Measurements from ENCODE around the gene THUMPD1. TPM values are rescaled to one million over a fixed set of nuclear protein-coding genes. Genes with fewer than 3 reads are reported as not detected.
"Not testable (repeated sequence)": the region's sequence is repeated elsewhere in the genome, so short reads cannot be mapped to it uniquely, and the experiment has no call there.

Gene THUMPD1
- total RNA-seq, 1 donor from 2014 or later = 17.2 TPM

GRCh38 chr16:20753727-20754126 is 12.1 kb upstream of the THUMPD1 start:
- no peak for ATAC-seq (ENCODE audit: poor library complexity)

GRCh38 chr16:20750558-20750957 is 8.9 kb upstream of the THUMPD1 start:
- ATAC-seq (ENCODE audit: poor library complexity) (no peak), DNase-seq (no peak)
- intact Hi-C loops (cut with DNase I) = no loop called here

More at GRCh38 chr16:20753727-20754126, 12.1 kb upstream of the THUMPD1 start:
- intact Hi-C loops (cut with DNase I) = no loop called here
- DNase-seq = no peak

GRCh38 chr16:20749474-20749873 is 7.9 kb upstream of the THUMPD1 start:
- intact Hi-C loops (cut with DNase I) = no loop called here
- DNase-seq (no peak), ATAC-seq (ENCODE audit: poor library complexity) (no peak)

- intact Hi-C loops (cut with DNase I) = no loop called here
Measured at GRCh38 chr16:20747030-20747816, 5.6 kb upstream of the THUMPD1 start.

DNA sequence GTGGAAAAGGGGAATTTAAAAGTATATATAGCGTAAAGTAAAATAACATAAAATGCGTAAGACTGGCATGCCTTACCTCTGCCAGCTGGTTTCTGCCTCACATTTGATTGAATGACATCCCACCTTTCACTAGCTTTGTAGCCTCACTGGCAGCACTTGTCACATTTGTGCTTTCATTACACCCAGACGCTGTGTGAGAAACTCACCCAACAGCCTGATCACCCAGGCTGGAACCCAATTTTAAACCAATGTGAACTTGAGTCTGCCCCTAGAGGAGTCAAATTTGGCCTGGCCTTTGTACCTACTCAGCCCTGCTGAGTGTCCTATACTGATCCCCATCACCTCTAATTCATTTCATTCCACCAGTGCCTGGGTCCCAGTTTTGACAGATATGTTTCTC is 4.8 kb upstream of the THUMPD1 start:
- no peak for ATAC-seq (ENCODE audit: poor library complexity)
- DNase-seq = no peak
- intact Hi-C loops (cut with DNase I) = no loop called here

More at GRCh38 chr16:20747030-20747816, 5.6 kb upstream of the THUMPD1 start:
- ATAC-seq (ENCODE audit: poor library complexity) (no peak), DNase-seq (no peak)

- ATAC-seq (ENCODE audit: poor library complexity) (no peak), DNase-seq (peak; percentile 57)
- intact Hi-C loops (cut with DNase I) = no loop called here
Measured at GRCh38 chr16:20744922-20745440, 3.4 kb upstream of the THUMPD1 start.

DNA sequence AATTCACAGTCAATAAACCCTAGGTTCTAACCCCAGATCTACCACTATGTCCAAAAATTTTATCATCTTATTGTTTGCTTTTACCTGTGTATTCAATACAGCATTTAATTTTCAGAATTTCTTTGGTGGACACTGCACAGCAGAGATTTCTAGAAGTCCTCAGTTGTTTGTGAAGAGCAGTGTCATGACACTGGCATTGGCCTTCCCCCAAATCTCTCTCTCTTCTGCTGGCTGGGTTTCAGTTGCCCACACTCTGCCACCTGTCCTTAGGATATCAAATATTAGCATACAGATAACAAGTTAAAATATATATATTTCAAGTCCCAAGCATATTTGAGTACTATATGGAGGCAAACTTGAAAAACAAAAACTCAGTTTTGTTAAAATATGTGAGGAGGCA is 2.0 kb upstream of the THUMPD1 start:
- DNase-seq (no peak), ATAC-seq (ENCODE audit: poor library complexity) (no peak)
- intact Hi-C loops (cut with DNase I) = no loop called here

GRCh38 chr16:20740901-20741521 is 607 bp downstream of the THUMPD1 start:
- peak; percentile 94 for DNase-seq
- intact Hi-C loops (cut with DNase I) = no loop called here
- ATAC-seq (ENCODE audit: poor library complexity) = peak; percentile 95

DNA sequence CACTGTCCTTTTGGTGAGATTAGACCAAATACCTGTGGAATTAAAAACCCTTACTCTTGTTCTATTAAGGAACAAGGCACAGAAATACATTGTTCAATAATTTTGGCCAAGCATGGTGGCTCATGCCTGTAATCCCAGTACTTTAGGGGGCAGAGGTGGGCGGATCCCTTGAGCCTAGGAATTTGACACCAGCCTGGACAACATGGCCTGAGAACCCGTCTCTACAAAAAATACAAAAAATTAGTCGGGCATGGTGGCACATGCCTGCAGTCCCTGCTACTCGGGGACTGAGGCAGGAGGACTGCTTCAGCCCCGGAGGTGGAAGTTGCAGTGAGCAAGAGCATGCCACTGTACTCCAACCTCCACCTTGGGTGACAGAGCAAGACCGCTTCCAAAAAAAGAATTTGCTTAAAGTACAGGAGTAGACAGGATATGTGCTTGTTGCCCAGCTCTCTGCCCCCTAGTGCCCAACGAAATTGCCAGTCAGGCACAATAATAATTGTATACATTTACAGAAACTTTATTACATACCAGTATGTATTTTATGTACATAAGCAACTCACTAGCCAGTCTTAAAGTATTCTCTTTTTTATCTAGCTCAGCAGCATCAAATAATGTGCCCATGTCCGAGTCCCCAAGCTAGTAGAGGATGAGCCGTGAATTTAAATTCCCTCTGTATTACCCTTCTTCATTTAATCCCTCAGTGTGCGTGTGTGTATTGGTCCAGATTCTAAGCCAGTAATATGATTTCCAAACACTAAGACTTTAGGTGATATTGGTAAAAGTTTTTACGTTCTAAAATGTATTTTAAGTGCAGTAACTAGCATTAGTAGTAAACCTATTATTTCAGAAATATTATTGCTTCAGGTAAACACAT is 1.4 kb downstream of the THUMPD1 start:
- DNase-seq (no peak), ATAC-seq (ENCODE audit: poor library complexity) (no peak)
- intact Hi-C loops (cut with DNase I) = no loop called here

DNA sequence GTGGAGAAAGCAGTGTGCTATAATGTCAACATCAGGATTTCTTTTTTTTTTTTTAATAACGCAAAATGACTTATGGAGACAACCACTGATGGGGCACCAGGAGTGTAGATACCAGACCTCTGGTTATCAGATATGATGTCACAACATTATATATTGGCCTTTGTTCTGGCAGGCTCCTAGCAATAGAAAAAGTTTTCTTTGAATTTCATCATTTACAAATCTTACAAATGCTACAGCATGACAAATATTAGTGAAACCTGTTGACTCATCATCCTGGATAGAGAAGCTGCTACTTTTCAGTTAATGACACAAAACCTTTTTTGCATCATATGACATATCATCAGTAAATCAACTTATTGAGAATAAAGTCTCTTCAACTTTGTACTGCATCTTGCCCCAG is 6.1 kb downstream of the THUMPD1 start:
- ATAC-seq (ENCODE audit: poor library complexity) = no peak
- intact Hi-C loops (cut with DNase I) = no loop called here
- DNase-seq = no peak

DNA sequence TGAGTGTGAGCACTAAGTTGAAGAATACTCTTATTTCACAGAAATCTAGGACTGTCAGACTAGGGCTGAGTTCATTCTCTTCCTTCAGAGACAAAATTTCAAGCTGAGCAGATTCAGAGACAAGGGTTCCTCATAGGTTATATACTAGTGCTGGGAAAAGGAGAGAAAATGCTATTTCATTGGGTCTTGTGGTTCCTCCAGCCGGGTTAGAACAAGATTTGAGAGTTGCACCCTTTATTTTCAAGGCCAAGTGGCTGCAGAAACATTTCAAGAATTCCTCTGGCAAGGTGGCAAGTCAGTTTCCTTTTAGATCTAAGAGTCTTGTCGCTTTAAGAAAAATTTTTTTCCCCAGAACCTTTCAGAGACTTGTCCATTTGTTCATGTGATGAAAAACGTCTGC is 6.8 kb downstream of the THUMPD1 start:
- intact Hi-C loops (cut with DNase I) = no loop called here
- ATAC-seq (ENCODE audit: poor library complexity) (no peak), DNase-seq (no peak)

GRCh38 chr16:20734056-20734455 is 7.6 kb downstream of the THUMPD1 start:
- DNase-seq (no peak), ATAC-seq (ENCODE audit: poor library complexity) (no peak)
- intact Hi-C loops (cut with DNase I) = no loop called here

GRCh38 chr16:20729141-20729540 is 12.5 kb downstream of the THUMPD1 start:
- intact Hi-C loops (cut with DNase I) = no loop called here
- DNase-seq (no peak), ATAC-seq (ENCODE audit: poor library complexity) (no peak)

GRCh38 chr16:20727181-20727580 is 14.4 kb downstream of the THUMPD1 start:
- ATAC-seq (ENCODE audit: poor library complexity) = no peak
- DNase-seq = no peak
- intact Hi-C loops (cut with DNase I) = no loop called here

DNA sequence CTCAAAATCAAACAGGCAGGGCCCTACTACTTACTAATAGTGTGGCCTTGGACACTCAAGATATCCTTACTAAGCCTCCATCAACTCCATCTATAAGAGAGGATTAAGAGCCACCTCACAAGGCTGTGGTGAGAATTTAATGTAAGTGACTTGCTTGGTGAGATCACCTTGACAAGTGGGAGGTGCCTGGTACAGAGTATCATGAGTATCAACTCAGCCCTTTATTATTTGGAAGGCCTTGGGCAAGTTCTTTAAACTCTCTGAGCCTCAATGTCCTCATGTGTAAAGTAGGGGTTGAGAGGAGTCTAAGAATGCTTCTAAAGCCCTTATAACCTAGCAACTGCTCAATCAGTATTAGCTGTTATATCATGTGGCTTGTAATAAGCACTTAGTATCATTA is 15.0 kb downstream of the THUMPD1 start:
- intact Hi-C loops (cut with DNase I) = no loop called here
- no peak for DNase-seq
- no peak for ATAC-seq (ENCODE audit: poor library complexity)

DNA sequence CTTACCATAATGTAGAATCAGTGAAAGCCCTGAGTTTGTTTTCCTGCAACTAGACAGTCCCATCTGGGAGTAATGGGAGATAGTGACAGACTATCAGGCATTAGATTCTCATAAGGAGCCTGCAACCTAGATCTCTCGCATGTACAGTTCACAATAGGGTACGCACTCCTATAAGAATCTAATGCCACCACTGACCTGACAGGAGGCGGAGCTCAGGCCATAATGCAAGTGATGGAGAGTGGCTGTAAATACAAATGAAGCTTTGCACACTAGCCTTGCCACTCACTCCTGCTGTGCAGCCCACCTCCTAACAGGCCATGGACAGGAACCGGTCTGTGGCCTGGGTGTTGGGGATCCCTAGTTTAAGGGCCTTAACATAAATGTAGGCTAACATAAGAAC is 21.4 kb downstream of the THUMPD1 start:
- ATAC-seq (ENCODE audit: poor library complexity) = no peak
- intact Hi-C loops (cut with DNase I) = no loop called here
- no peak for DNase-seq

DNA sequence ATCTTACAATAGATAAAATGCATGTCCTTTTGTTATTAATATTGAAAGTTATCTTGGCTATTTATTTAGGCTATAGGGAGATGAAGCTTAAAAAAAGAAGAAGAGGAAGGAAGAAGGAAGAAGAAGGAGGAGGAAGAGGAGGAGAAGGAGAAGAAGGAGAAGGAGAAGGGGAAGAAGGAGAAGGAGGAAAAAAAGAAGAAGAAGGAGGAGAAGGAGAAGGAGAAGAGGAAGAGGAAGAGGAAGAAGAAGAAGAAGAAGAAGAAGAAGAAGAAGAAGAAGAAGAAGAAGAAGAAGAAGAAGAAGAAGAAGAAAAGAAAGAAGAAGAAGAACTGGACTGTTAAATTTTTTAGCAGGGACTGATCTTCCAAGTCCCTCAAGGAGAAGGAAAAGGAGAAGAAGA is 23.9 kb downstream of the THUMPD1 start:
- DNase-seq; ATAC-seq (ENCODE audit: poor library complexity); intact Hi-C loops (cut with DNase I): not testable (repeated sequence)

GRCh38 chr16:20711277-20711911 is 30.2 kb downstream of the THUMPD1 start:
- intact Hi-C loops (cut with DNase I) = no loop called here
- DNase-seq = no peak
- peak; percentile 86 for ATAC-seq (ENCODE audit: poor library complexity)

- ATAC-seq (ENCODE audit: poor library complexity); intact Hi-C loops (cut with DNase I); DNase-seq: not testable (repeated sequence)
Measured at GRCh38 chr16:20708129-20708528, 33.5 kb downstream of the THUMPD1 start.
